H9 (cell line): Measurements from ENCODE around the gene NAP1L1. TPM values are rescaled to one million over a fixed set of nuclear protein-coding genes. Genes with fewer than 3 reads are reported as not detected.

Source experiments
- DNase-seq: peaks from one replicate; pipeline ENCODE4 v3.0.0-alpha.2; 2017
- H2AFZ ChIP-seq: one replicate; pipeline ENCODE4 v1.6.1; 2013; ENCODE audit warnings: mild to moderate bottlenecking, low read length, control low read depth, moderate library complexity
- H2AK5ac ChIP-seq: 2 replicates; pipeline ENCODE4 v1.6.1; 2013; ENCODE audit warnings: low read length, control low read depth, mixed read lengths; ENCODE audit not compliant: insufficient read length
- H2BK120ac ChIP-seq: one replicate; pipeline ENCODE4 v1.6.1; 2013; ENCODE audit warnings: low read depth, mild to moderate bottlenecking, low read length, control low read depth, inconsistent platforms; ENCODE audit not compliant: poor library complexity, severe bottlenecking
- H2BK12ac ChIP-seq: 2 replicates; pipeline ENCODE4 v1.6.1; 2013; ENCODE audit warnings: low read length, control low read depth, mixed read lengths, low read depth; ENCODE audit not compliant: insufficient read length
- H2BK15ac ChIP-seq: 2 replicates; pipeline ENCODE4 v1.6.1; 2013; ENCODE audit warnings: low read depth, low read length, control low read depth
- H2BK20ac ChIP-seq: one replicate; pipeline ENCODE4 v1.6.1; 2013; ENCODE audit warnings: low read depth, mild to moderate bottlenecking, low read length, control low read depth, inconsistent platforms; ENCODE audit not compliant: poor library complexity, severe bottlenecking
- H2BK5ac ChIP-seq: 2 replicates; pipeline ENCODE4 v1.6.1; 2013; ENCODE audit warnings: low read length, control low read depth, mixed read lengths; ENCODE audit not compliant: insufficient read length
- H3K14ac ChIP-seq: 2 replicates; pipeline ENCODE4 v1.6.1; 2013; ENCODE audit warnings: low read length, control low read depth; ENCODE audit not compliant: insufficient read depth
- H3K18ac ChIP-seq: 2 replicates; pipeline ENCODE4 v1.6.1; 2013; ENCODE audit warnings: low read depth, mild to moderate bottlenecking, mixed read lengths, low read length, control low read depth; ENCODE audit not compliant: insufficient read length
- H3K23ac ChIP-seq: 2 replicates; pipeline ENCODE4 v1.6.1; 2013; ENCODE audit warnings: low read length, control low read depth, mixed read lengths, low read depth; ENCODE audit not compliant: insufficient read length
- H3K23me2 ChIP-seq: 2 replicates; pipeline ENCODE4 v1.6.1; 2013; ENCODE audit warnings: low read depth, mild to moderate bottlenecking, mixed read lengths, low read length, control low read depth; ENCODE audit not compliant: insufficient read length, poor library complexity, severe bottlenecking
- H3K27ac ChIP-seq: 2 replicates; pipeline ENCODE4 v1.5.1; 2013; ENCODE audit warnings: low read length, control low read depth, mixed read lengths, low read depth; ENCODE audit not compliant: insufficient read length
- H3K27me3 ChIP-seq: 2 replicates; pipeline ENCODE4 v1.6.1; 2013; ENCODE audit warnings: low read length, control low read depth, inconsistent platforms; ENCODE audit not compliant: insufficient read depth
- H3K4ac ChIP-seq: 2 replicates; pipeline ENCODE4 v1.6.1; 2013; ENCODE audit warnings: low read depth, mild to moderate bottlenecking, control low read depth, inconsistent platforms, low read length, moderate library complexity
- H3K4me1 ChIP-seq: 2 replicates; pipeline ENCODE4 v1.6.1; 2013; ENCODE audit warnings: low read length, control low read depth, inconsistent platforms; ENCODE audit not compliant: insufficient read depth
- H3K4me2 ChIP-seq: 2 replicates; pipeline ENCODE4 v1.6.1; 2013; ENCODE audit warnings: low read length, control low read depth, mixed read lengths; ENCODE audit not compliant: insufficient read length, insufficient read depth
- H3K56ac ChIP-seq: 2 replicates; pipeline ENCODE4 v1.6.1; 2013; ENCODE audit warnings: low read depth, mild to moderate bottlenecking, mixed read lengths, low read length, control low read depth; ENCODE audit not compliant: insufficient read length
- H3K79me1 ChIP-seq: 2 replicates; pipeline ENCODE4 v1.6.1; 2013; ENCODE audit warnings: low read depth, mild to moderate bottlenecking, moderate library complexity, low read length, control low read depth, inconsistent platforms; ENCODE audit not compliant: insufficient read depth, poor library complexity, severe bottlenecking
- H3K79me2 ChIP-seq: 2 replicates; pipeline ENCODE4 v1.6.1; 2013; ENCODE audit warnings: low read length, control low read depth, inconsistent platforms; ENCODE audit not compliant: insufficient read depth
- H3K9ac ChIP-seq: 2 replicates; pipeline ENCODE4 v1.6.1; 2013; ENCODE audit warnings: low read length, control low read depth, mixed read lengths; ENCODE audit not compliant: insufficient read length; ENCODE audit errors: extremely low read depth
- H3K9me3 ChIP-seq: one replicate; pipeline ENCODE4 v1.6.1; 2013; ENCODE audit warnings: low read depth, low read length, inconsistent platforms; ENCODE audit not compliant: control insufficient read depth
- H3T11ph ChIP-seq: one replicate; pipeline ENCODE4 v1.6.1; 2013; ENCODE audit warnings: mild to moderate bottlenecking, low read length, control low read depth, inconsistent platforms
- H4K20me1 ChIP-seq: one replicate; pipeline ENCODE4 v1.6.1; 2013; ENCODE audit not compliant: control insufficient read depth, insufficient read length, insufficient read depth
- H4K5ac ChIP-seq: 2 replicates; pipeline ENCODE4 v1.6.1; 2013; ENCODE audit warnings: low read depth, mild to moderate bottlenecking, mixed read lengths, low read length, control low read depth; ENCODE audit not compliant: insufficient read length
- H4K8ac ChIP-seq: replicated peaks from 2 replicates; pipeline ENCODE4 v1.6.1; 2013; ENCODE audit warnings: low read length, control low read depth, mixed read lengths, low read depth; ENCODE audit not compliant: insufficient read length
- H4K91ac ChIP-seq: 2 replicates; pipeline ENCODE4 v1.6.1; 2013; ENCODE audit warnings: low read depth, mild to moderate bottlenecking, moderate library complexity, mixed read lengths, low read length, control low read depth; ENCODE audit not compliant: insufficient read length
- H3K27ac Mint-ChIP-seq, 3 experiments: 2 replicates in 2 of 3; 3 replicates in 1 of 3; pipeline ENCODE4 v1.8.0; 2020 to 2021; ENCODE audit warnings: mixed read lengths in 3 of 3, mild to moderate bottlenecking in 1 of 3, moderate library complexity in 1 of 3
- H3K27me3 Mint-ChIP-seq: 2 replicates; pipeline ENCODE4 v1.8.0; 2021; ENCODE audit warnings: low read depth, mild to moderate bottlenecking, moderate library complexity, mixed read lengths
- H3K36me3 Mint-ChIP-seq, 3 experiments: 2 replicates in 2 of 3; 3 replicates in 1 of 3; pipeline ENCODE4 v1.8.0; 2020 to 2021; ENCODE audit warnings: low read depth in 3 of 3, mixed read lengths in 3 of 3; ENCODE audit not compliant: insufficient read depth in 1 of 3
- H3K4me1 Mint-ChIP-seq, 2 experiments: 2 replicates each; pipeline ENCODE4 v1.8.0; 2020; ENCODE audit warnings: mixed read lengths in 2 of 2
- H3K4me3 Mint-ChIP-seq, 2 experiments: 2 replicates in 1 of 2; 3 replicates in 1 of 2; pipeline ENCODE4 v1.8.0; 2020 to 2021; ENCODE audit warnings: mild to moderate bottlenecking in 2 of 2, mixed read lengths in 2 of 2, moderate library complexity in 1 of 2
- H3K9me3 Mint-ChIP-seq, 2 experiments: 2 replicates in 1 of 2; 3 replicates in 1 of 2; pipeline ENCODE4 v1.8.0; 2020; ENCODE audit warnings: mild to moderate bottlenecking in 2 of 2, mixed read lengths in 2 of 2, moderate library complexity in 1 of 2
- CTCF ChIP-seq: fragments of 200-600 bp; sonication (generic); conservative IDR thresholded peaks from 3 replicates; pipeline ENCODE4 v1.8.0; 2021; ENCODE audit warnings: antibody characterized with exemption, mild to moderate bottlenecking
- WGBS: extraction: QIAGEN DNeasy Blood & Tissue Kit; methylation state at CpG from one replicate; pipeline ENCODE4 v1.1.7; 2013; ENCODE audit warnings: missing lambda C conversion rate, low lambda C conversion rate, mixed read lengths; ENCODE audit not compliant: insufficient read length; ENCODE audit errors: extremely low coverage; 5-methylcytosine and 5-hydroxymethylcytosine counted together
- total RNA-seq: library from RNA; stranded (reverse); gene quantifications from 2 replicates; pipeline ENCODE4 v1.2.1, GENCODE V29; 2021

Gene NAP1L1
- total RNA-seq, 1 experiment from 2014 or later: 1,012 TPM

DNA sequence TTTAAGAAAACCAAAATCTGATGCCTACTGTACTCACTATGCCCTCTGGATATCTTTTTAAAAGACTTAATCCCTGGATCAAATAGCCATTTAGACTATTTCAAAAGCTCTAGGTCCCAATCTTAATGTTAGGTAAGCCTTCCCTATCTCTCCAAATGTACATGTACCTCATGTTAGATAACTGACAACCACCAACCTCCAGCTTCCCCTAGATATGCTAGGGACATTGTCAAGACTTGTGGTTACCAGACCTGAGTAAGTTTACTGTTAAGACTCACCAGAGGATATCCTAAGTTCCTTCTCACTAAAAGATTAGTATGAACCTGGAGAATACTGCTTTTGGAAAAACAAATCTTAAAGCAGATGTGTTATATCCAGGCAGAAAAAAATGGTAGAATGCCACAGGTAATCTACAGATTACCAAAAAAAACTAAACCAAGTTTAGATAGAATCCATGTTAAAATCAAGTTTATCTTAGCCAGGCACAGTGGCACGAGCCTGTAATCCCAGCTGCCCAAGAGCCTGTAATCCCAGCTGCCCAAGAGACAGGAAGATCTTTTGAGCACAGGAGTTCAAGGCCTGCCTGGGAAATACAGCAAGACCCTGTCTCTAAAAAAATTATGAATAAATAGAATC, 9.7 kb downstream of the NAP1L1 start:
- Histone ChIP-seq H3K9ac (no peak overlapping the region), H3K56ac (no peak overlapping the region), H3K4me1 (peaks cover 1% of the 10 kb centered on the region; the same call in 1 of the 2 replicates), H2BK20ac (no peak overlapping the region), H2BK120ac (no peak overlapping the region), H4K8ac (no peak overlapping the region), H3K27me3 (no peaks in the 10 kb centered on the region), H3K14ac (no peak overlapping the region), H3K79me2 (peaks cover 77% of the 10 kb centered on the region), H3K4me2 (no peak overlapping the region), H2BK15ac (no peak overlapping the region), H3K9me3 (no peaks in the 10 kb centered on the region), H2BK5ac (no peak overlapping the region), H3K79me1 (peaks cover 2% of the 10 kb centered on the region), H3K18ac (no peak overlapping the region), H3K27ac (no peak overlapping the region), H4K5ac (no peak overlapping the region), H2AFZ (no peak overlapping the region), H4K20me1 (no peaks in the 10 kb centered on the region), H2AK5ac (no peak overlapping the region), H3K23me2 (no peaks in the 10 kb centered on the region), H3K23ac (no peak overlapping the region), H2BK12ac (no peak overlapping the region), H3K4ac (no peak overlapping the region), H4K91ac (no peak overlapping the region), H3T11ph (no peak overlapping the region)
- no peak for DNase-seq
- Mint-ChIP-seq H3K27me3 (no peaks in the 10 kb centered on the region), H3K9me3 (no peaks in the 10 kb centered on the region), H3K27ac (peak overlapping the region; percentile 1 to 37 (median 20); a peak in 3 of 7 replicates), H3K4me3 (no peak overlapping the region), H3K36me3 (peaks cover 19 to 50% (median 43%) of the 10 kb centered on the region in 3 experiments), H3K4me1 (peaks cover 67 to 73% of the 10 kb centered on the region in 2 experiments)
- no CpG with 5 or more reads among the region's 1 CpG for WGBS
- TF ChIP-seq CTCF: no peak
